Fibroblast of lung (primary cell): Measurements from ENCODE around the gene HSPA4. TPM values are rescaled to one million over a fixed set of nuclear protein-coding genes. Genes with fewer than 3 reads are reported as not detected.

Experiments
- DNase-seq, 2 donors: peaks; one replicate each; pipeline versions ENCODE4 v3.0.0 to v3.0.0-alpha.2; 2010; ENCODE audit warnings: low read depth in 2 of 2
- H2AFZ ChIP-seq: 2 replicates; pipeline ENCODE4 v1.5.1; 2012; ENCODE audit warnings: low read length, control low read depth, inconsistent platforms
- H3K27ac ChIP-seq: 2 replicates; pipeline ENCODE4 v1.5.1; 2011; ENCODE audit warnings: low read length, control low read depth; ENCODE audit not compliant: insufficient read depth
- H3K27me3 ChIP-seq: 2 replicates; pipeline ENCODE4 v1.5.1; 2011; ENCODE audit warnings: mild to moderate bottlenecking, low read length; ENCODE audit not compliant: control insufficient read depth, insufficient read depth
- H3K36me3 ChIP-seq: 2 replicates; pipeline ENCODE4 v1.5.1; 2011; ENCODE audit warnings: low read length; ENCODE audit not compliant: control insufficient read depth, insufficient read depth
- H3K4me1 ChIP-seq: 2 replicates; pipeline ENCODE4 v1.5.1; 2011; ENCODE audit warnings: low read length; ENCODE audit not compliant: control insufficient read depth, insufficient read depth; ENCODE audit errors: extremely low read depth
- H3K4me2 ChIP-seq: 2 replicates; pipeline ENCODE4 v1.5.1; 2011; ENCODE audit warnings: low read length, control low read depth; ENCODE audit not compliant: insufficient read depth; ENCODE audit errors: extremely low read depth
- H3K4me3 ChIP-seq, 4 experiments: fragments of 200-600 bp in 1 of 4; sonication (generic) in 1 of 4; replicated peaks in 1 of 4; 2 replicates each; pipeline ENCODE4 v1.5.1; 2011 to 2016; ENCODE audit warnings: low read length in 4 of 4, low read depth in 3 of 4, mild to moderate bottlenecking in 3 of 4, control low read depth in 2 of 4, inconsistent platforms in 1 of 4, mixed read lengths in 1 of 4; ENCODE audit not compliant: insufficient read depth in 1 of 4; ENCODE audit errors: control extremely low read depth in 1 of 4
- H3K79me2 ChIP-seq: 2 replicates; pipeline ENCODE4 v1.5.1; 2012; ENCODE audit warnings: mild to moderate bottlenecking, low read length, inconsistent platforms; ENCODE audit not compliant: control insufficient read depth, insufficient read depth
- H3K9ac ChIP-seq: 2 replicates; pipeline ENCODE4 v1.5.1; 2011; ENCODE audit warnings: mild to moderate bottlenecking, low read length, control low read depth; ENCODE audit not compliant: insufficient read depth
- H3K9me3 ChIP-seq: 2 replicates; pipeline ENCODE4 v1.5.1; 2012; ENCODE audit warnings: low read depth, low read length; ENCODE audit not compliant: control insufficient read depth, insufficient read depth
- H4K20me1 ChIP-seq: 2 replicates; pipeline ENCODE4 v1.5.1; 2011; ENCODE audit warnings: low read length; ENCODE audit not compliant: control insufficient read depth, insufficient read depth; ENCODE audit errors: extremely low read depth
- CTCF ChIP-seq, 2 donors: IDR thresholded peaks in 1 of 2; conservative IDR thresholded peaks in 1 of 2; 1 replicate in 1 of 2; 2 replicates in 1 of 2; pipeline ENCODE4 v1.5.1; 2011 to 2012; ENCODE audit warnings: low read length in 2 of 2, control low read depth in 1 of 2, inconsistent platforms in 1 of 2, low read depth in 1 of 2, mild to moderate bottlenecking in 1 of 2
- EZH2 ChIP-seq: IDR thresholded peaks from 2 replicates; pipeline ENCODE4 v1.5.1; 2012; ENCODE audit warnings: low read length, control low read depth, mild to moderate bottlenecking; ENCODE audit errors: missing control alignments
- polyA plus RNA-seq, 2 donors: library from polyadenylated mRNA; depleted of rRNA in 1 of 2; stranded (reverse) in 1 of 2; unstranded in 1 of 2; fragments of >200 nt; gene quantifications; 2 replicates each; pipeline ENCODE4 v1.2.1, GENCODE V29; 2011 to 2012; ENCODE audit warnings: missing spikeins in 1 of 2
- total RNA-seq: library from RNA; depleted of rRNA; stranded (reverse); fragments of >200 nt; gene quantifications from 2 replicates; pipeline ENCODE4 v1.2.1, GENCODE V29; 2014

The HSPA4 gene
- total and polyA plus RNA-seq, 2 donors (not counting 1 experiment from before 2014, with no cell fraction given) = 89.1 to 108 TPM

GRCh38 chr5:133144245-133144981 is 92.6 kb downstream of the HSPA4 start:
- Histone ChIP-seq H3K4me1 (no peaks in the 10 kb centered on the region), H3K79me2 (no peaks in the 10 kb centered on the region), H4K20me1 (no peaks in the 10 kb centered on the region), H3K4me3 (no peak overlapping the region), H3K9me3 (no peaks in the 10 kb centered on the region), H3K9ac (no peak overlapping the region), H3K36me3 (no peaks in the 10 kb centered on the region), H2AFZ (no peak overlapping the region), H3K27ac (no peak overlapping the region), H3K27me3 (no peaks in the 10 kb centered on the region), H3K4me2 (no peak overlapping the region)
- DNase-seq = no peak
- TF ChIP-seq CTCF (conservative IDR thresholded peaks at IDR 0.05 in 1 of 2, IDR thresholded peaks at IDR 0.05 in 1 of 2; ENCODE audit: low read depth in 1 of 2, low read length in 2 of 2) = no peak
- TF ChIP-seq EZH2 = no peak

DNA sequence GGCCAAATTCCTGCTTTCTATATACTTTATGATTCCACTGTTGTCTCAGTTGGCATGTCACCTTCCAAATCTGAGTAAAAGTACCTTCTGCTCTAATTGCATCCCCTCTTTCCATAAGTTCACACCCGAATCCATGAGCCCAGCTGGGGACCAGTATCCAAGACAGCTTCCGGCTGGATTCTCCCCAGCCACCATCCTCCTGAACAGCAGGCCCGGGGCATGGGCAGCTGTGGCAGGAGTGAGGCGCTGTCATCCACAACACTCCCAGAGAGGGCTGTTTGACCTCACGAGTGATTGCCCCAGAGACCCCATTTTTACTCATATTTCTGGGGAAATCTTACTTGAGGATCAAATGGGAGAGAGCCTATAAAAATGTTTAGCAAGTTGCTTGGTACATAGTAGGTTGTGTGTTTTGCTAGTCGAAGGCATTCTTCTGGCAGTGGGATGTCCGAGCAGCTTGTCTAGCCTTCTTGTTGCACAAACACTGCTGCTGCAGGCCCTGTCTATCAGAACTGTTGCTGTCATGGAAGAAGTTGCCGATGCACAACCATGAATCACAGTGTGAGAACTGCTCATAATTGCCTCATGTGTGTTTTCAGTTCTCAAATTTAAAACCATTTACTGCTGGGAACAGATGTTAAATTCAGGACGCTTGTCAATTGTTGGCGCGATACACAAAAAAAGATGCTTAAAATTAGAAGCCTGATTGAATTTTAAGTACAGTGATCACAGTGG is 93.8 kb downstream of the HSPA4 start:
- no peaks in the 10 kb centered on the region for H3K9me3 ChIP-seq
- no peak overlapping the region for H3K27ac ChIP-seq
- no peak overlapping the region for H3K9ac ChIP-seq
- no peak for TF ChIP-seq EZH2
- TF ChIP-seq CTCF (conservative IDR thresholded peaks at IDR 0.05 in 1 of 2, IDR thresholded peaks at IDR 0.05 in 1 of 2; ENCODE audit: low read depth in 1 of 2, low read length in 2 of 2) = no peak
- no peak overlapping the region for H2AFZ ChIP-seq
- no peaks in the 10 kb centered on the region for H4K20me1 ChIP-seq
- no peaks in the 10 kb centered on the region for H3K79me2 ChIP-seq
- no peak overlapping the region for H3K4me3 ChIP-seq
- H3K27me3 ChIP-seq = no peaks in the 10 kb centered on the region
- DNase-seq = peak in 1 of 2 donors; percentile 5
- no peaks in the 10 kb centered on the region for H3K36me3 ChIP-seq
- no peak overlapping the region for H3K4me2 ChIP-seq
- no peaks in the 10 kb centered on the region for H3K4me1 ChIP-seq

GRCh38 chr5:133147411-133147810 is 95.6 kb downstream of the HSPA4 start:
- Histone ChIP-seq H3K27ac (no peak overlapping the region), H3K4me2 (no peak overlapping the region), H3K4me1 (no peaks in the 10 kb centered on the region), H3K9me3 (no peaks in the 10 kb centered on the region), H4K20me1 (no peaks in the 10 kb centered on the region), H3K79me2 (no peaks in the 10 kb centered on the region), H2AFZ (no peak overlapping the region), H3K9ac (no peak overlapping the region), H3K36me3 (no peaks in the 10 kb centered on the region), H3K4me3 (no peak overlapping the region), H3K27me3 (no peaks in the 10 kb centered on the region)
- DNase-seq = peak; percentile 17 to 31
- TF ChIP-seq EZH2 (no peak), CTCF (conservative IDR thresholded peaks at IDR 0.05 in 1 of 2, IDR thresholded peaks at IDR 0.05 in 1 of 2; ENCODE audit: low read depth in 1 of 2, low read length in 2 of 2) (no peak)
